ENCODE results near the gene LIG1.
"Not testable (repeated sequence)": the region's sequence is repeated elsewhere in the genome, so short reads cannot be mapped to it uniquely, and the experiment has no call there.

LIG1 gene

DNA sequence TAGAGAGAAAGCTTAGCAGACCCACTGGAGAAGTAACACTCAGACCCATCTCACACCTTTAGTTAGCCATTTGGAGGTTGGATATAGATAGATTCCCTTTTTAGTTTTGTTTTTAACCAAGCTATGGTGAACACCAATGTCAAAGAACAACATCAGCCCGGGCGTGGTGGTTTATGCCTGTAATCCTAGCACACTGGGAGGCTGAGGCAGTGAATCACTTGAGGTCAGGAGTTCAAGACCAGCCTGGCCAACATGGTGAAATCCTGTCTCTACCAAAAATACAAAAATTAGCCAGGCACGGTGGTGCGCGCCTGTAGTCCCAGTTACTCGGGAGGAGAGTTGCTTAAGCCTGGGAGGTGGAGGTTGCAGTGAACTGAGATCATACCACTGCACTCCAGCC is 81.2 kb downstream of the LIG1 start:
- H3K27me3 ChIP-seq (ENCODE audit: control insufficient read depth in 1 of 2, insufficient read depth in 2 of 2, low read length in 2 of 2); H3K9me3 ChIP-seq (ENCODE audit: control insufficient read depth in 1 of 2, low read length in 2 of 2); H3K4me3 ChIP-seq (ENCODE audit: low read depth in 1 of 2, low read length in 2 of 2); H3K36me3 ChIP-seq (ENCODE audit: control insufficient read depth in 1 of 2, insufficient read depth in 2 of 2, low read length in 2 of 2); H3K9ac ChIP-seq (ENCODE audit: low read depth in 1 of 2, low read length in 2 of 2); H3K4me1 ChIP-seq (ENCODE audit: control insufficient read depth in 1 of 2, insufficient read depth in 2 of 2, low read length in 2 of 2); H3K27ac ChIP-seq (ENCODE audit: low read depth, low read length): not testable (repeated sequence)

DNA sequence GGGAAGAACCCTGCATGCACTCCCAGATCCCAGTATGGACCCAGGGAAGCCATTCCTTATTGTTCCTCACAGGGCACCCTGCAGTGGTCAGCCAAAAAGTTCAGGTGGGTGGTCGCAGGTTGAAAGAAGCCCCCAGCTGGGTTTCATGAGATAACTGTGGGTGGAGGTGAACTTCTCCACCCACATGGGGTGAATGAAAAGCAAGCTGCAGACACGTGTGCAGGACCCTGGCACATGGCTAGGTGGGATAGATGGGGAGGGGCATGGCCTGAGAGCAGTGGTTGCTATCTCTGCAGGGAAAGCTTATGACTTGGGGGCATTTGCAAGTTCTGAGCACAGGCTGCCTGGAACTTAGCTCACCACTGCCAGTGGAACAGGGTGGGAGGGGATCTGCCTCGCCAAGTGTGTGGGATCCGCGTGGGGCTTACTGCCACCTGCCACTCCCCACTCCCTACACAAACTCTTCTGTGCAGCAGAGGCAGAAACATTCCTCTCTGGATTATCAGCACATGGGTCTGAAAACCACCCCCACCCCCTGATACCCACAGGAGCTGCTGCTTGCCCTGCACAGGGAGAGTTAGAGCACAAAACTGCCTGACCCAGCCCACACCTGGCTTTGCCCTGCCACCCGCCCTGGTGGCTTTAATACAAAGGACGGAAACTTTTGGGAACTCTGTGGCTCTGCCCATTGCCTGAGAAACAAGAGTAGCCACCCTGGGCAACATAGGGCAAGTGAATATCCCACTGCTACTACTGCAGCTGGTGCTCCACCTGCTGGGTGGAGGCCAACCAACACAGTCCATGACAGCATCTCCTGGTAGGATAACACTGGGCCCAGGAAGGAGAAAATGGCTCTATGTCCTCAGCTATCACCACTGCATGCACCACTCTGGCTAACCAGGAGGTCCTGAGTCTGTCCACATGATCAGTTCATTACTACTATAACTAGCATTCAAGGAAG is 84.0 kb downstream of the LIG1 start:
- Histone ChIP-seq H3K4me1 (ENCODE audit: control insufficient read depth in 1 of 2, insufficient read depth in 2 of 2, low read length in 2 of 2) (peaks cover 0 to 6% of the 10 kb centered on the region in 2 donors), H3K27me3 (ENCODE audit: control insufficient read depth in 1 of 2, insufficient read depth in 2 of 2, low read length in 2 of 2) (no peaks in the 10 kb centered on the region), H3K27ac (ENCODE audit: low read depth, low read length) (no peak overlapping the region), H3K36me3 (ENCODE audit: control insufficient read depth in 1 of 2, insufficient read depth in 2 of 2, low read length in 2 of 2) (no peaks in the 10 kb centered on the region), H3K9me3 (ENCODE audit: control insufficient read depth in 1 of 2, low read length in 2 of 2) (no peaks in the 10 kb centered on the region), H3K9ac (ENCODE audit: low read depth in 1 of 2, low read length in 2 of 2) (no peak overlapping the region), H3K4me3 (ENCODE audit: low read depth in 1 of 2, low read length in 2 of 2) (no peak overlapping the region)

GRCh38 chr19:48085076-48085475 is 85.1 kb downstream of the LIG1 start:
- no peak overlapping the region for H3K4me3 ChIP-seq (ENCODE audit: low read depth in 1 of 2, low read length in 2 of 2)
- no peaks in the 10 kb centered on the region for H3K9me3 ChIP-seq (ENCODE audit: control insufficient read depth in 1 of 2, low read length in 2 of 2)
- H3K4me1 ChIP-seq (ENCODE audit: control insufficient read depth in 1 of 2, insufficient read depth in 2 of 2, low read length in 2 of 2): peaks cover 0 to 5% of the 10 kb centered on the region in 2 donors
- no peaks in the 10 kb centered on the region for H3K36me3 ChIP-seq (ENCODE audit: control insufficient read depth in 1 of 2, insufficient read depth in 2 of 2, low read length in 2 of 2)
- no peak overlapping the region for H3K9ac ChIP-seq (ENCODE audit: low read depth in 1 of 2, low read length in 2 of 2)
- H3K27me3 ChIP-seq (ENCODE audit: control insufficient read depth in 1 of 2, insufficient read depth in 2 of 2, low read length in 2 of 2): no peaks in the 10 kb centered on the region
- H3K27ac ChIP-seq (ENCODE audit: low read depth, low read length): no peak overlapping the region

DNA sequence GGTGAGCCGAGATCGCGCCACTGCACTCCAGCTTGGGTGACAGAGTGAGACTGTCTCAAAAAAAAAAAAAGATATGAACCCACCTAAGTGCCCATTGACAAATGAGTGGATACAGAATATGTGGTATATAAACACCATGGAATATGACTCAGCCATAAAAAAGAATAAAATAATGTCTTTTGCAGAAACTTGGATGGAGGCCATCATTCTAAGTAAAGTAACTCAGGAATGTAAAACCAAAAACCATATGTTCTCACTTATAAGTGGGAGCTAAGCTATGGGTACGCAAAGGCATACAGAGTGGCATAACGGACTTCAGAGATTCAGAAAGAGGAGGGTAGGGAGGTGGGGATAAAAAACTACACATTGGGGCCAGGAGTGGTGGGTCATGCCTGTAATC is 89.0 kb downstream of the LIG1 start:
- H3K36me3 ChIP-seq (ENCODE audit: control insufficient read depth in 1 of 2, insufficient read depth in 2 of 2, low read length in 2 of 2): no peaks in the 10 kb centered on the region
- H3K9ac ChIP-seq (ENCODE audit: low read depth in 1 of 2, low read length in 2 of 2): no peak overlapping the region
- no peaks in the 10 kb centered on the region for H3K9me3 ChIP-seq (ENCODE audit: control insufficient read depth in 1 of 2, low read length in 2 of 2)
- no peaks in the 10 kb centered on the region for H3K27me3 ChIP-seq (ENCODE audit: control insufficient read depth in 1 of 2, insufficient read depth in 2 of 2, low read length in 2 of 2)
- no peak overlapping the region for H3K4me3 ChIP-seq (ENCODE audit: low read depth in 1 of 2, low read length in 2 of 2)
- no peak overlapping the region for H3K27ac ChIP-seq (ENCODE audit: low read depth, low read length)
- no peaks in the 10 kb centered on the region for H3K4me1 ChIP-seq (ENCODE audit: control insufficient read depth in 1 of 2, insufficient read depth in 2 of 2, low read length in 2 of 2)

DNA sequence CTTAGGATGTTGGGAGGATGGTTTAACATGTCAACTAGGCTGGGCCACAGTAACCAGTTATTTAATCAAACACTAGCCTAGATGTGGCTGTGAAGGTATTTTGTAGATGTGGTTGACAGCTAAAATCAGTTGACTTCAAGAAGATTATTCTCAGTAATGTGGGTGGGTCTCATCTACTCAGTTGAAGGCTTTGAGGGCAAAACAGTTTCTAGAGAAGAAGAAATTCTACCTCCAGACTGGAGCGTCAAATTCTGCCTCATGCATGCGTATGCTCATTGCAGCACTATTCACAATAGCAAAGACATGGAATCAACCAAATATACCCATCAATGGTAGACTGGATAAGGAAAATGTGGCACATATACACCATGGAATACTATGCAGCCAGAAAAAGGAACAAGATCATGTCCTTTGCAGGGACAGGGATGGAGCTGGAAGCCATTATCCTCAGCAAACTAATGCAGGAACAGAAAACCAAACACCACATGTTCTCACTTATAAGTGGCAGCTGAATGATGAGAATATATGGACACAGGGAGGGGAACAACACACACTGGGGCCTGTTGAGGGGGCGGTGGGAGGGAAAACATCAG is 99.9 kb downstream of the LIG1 start:
- not testable (repeated sequence) for H3K36me3 ChIP-seq (ENCODE audit: control insufficient read depth in 1 of 2, insufficient read depth in 2 of 2, low read length in 2 of 2); H3K9me3 ChIP-seq (ENCODE audit: control insufficient read depth in 1 of 2, low read length in 2 of 2); H3K27ac ChIP-seq (ENCODE audit: low read depth, low read length); H3K4me3 ChIP-seq (ENCODE audit: low read depth in 1 of 2, low read length in 2 of 2); H3K4me1 ChIP-seq (ENCODE audit: control insufficient read depth in 1 of 2, insufficient read depth in 2 of 2, low read length in 2 of 2); H3K9ac ChIP-seq (ENCODE audit: low read depth in 1 of 2, low read length in 2 of 2); H3K27me3 ChIP-seq (ENCODE audit: control insufficient read depth in 1 of 2, insufficient read depth in 2 of 2, low read length in 2 of 2)

DNA sequence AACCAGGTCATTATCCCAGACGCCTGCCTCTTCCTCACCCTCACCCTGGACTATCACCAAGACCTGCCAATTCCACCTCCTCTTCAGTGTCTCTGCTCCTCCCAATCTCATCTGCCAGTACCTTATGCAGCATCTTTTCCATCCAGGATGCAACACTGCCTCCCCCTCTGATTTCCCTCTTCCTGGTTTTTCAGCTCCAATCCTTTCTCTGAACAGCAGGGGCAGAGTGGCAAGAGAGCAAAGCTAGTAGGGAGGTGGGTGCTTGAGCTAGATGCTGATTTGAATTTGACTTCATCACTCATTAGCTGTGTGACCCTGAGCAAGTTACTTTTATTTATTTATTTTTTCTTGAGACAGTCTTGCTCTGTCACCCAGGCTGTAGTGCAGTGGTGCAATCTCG is 100.7 kb downstream of the LIG1 start:
- Histone ChIP-seq H3K36me3 (ENCODE audit: control insufficient read depth in 1 of 2, insufficient read depth in 2 of 2, low read length in 2 of 2) (no peaks in the 10 kb centered on the region), H3K4me1 (ENCODE audit: control insufficient read depth in 1 of 2, insufficient read depth in 2 of 2, low read length in 2 of 2) (no peaks in the 10 kb centered on the region), H3K27ac (ENCODE audit: low read depth, low read length) (no peak overlapping the region), H3K9me3 (ENCODE audit: control insufficient read depth in 1 of 2, low read length in 2 of 2) (no peaks in the 10 kb centered on the region), H3K27me3 (ENCODE audit: control insufficient read depth in 1 of 2, insufficient read depth in 2 of 2, low read length in 2 of 2) (no peaks in the 10 kb centered on the region), H3K9ac (ENCODE audit: low read depth in 1 of 2, low read length in 2 of 2) (no peak overlapping the region), H3K4me3 (ENCODE audit: low read depth in 1 of 2, low read length in 2 of 2) (no peak overlapping the region)

All from duodenal mucosa (tissue), 2 donors.